ENCODE data around the gene FITM1. TPM values are rescaled to one million over a fixed set of nuclear protein-coding genes. Genes with fewer than 3 reads are reported as not detected.

FITM1 gene
- polyA plus RNA-seq, 1 donor (not counting 4 experiments of a cell fraction or from before 2014, with no cell fraction given) = not detected

DNA sequence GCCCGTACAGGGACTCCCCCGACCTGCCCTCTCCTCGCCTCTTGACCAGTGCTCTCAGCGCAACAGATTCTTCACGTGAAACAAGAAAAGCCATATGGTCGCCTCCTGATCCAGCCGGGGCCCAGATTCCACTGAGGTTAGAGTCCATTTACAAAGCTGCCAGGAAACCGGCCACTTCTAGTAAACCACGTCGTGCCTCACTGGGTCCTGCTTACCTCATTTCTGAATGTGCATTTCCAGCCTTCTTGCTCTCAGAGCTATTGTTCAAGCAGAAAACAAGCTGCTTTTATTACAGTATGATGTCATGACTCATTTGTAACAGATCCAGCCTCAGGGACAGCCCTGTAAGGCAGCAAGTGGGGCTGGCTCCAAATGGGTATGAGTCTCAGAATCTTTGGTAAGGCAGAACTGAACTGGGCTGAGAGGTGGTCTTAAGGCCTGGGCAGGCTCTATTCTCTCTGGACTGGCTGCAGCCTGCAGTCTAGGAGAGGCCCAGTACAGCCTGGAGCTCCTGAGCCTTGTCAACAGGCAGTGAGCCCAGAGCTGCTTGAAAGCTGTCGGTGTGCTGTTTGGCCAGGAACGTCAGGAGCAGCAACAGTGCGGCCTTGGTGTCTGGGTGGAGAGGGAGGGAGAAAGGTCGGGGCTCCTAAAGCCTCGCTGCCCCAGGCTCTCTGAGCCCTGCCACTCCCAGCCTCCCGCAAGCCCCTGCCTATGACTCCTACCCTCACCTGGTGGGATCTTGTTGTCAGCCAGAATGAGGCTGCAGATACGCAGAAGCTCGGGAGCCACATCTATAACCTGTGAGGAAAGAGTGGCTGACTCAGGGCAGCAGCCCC lies 49.7 kb downstream of the FITM1 start:
- no peak for TF ChIP-seq CTCF (optimal IDR thresholded peaks at IDR 0.05 in 1 of 3, IDR thresholded peaks at IDR 0.05 in 1 of 3, conservative IDR thresholded peaks at IDR 0.05 in 1 of 3; ENCODE audit: extremely low read depth in 1 of 3, insufficient read depth in 2 of 3, low read length in 3 of 3)
- FAIRE-seq (no peak), DNase-seq (ENCODE audit: low read depth, low spot score) (no peak)
- H3K9me3 ChIP-seq (ENCODE audit: control insufficient read depth, low read depth, low read length) = no peaks in the 10 kb centered on the region
- H4K20me1 ChIP-seq (ENCODE audit: control insufficient read depth, extremely low read depth, insufficient read depth, low read length) = peaks cover 8% of the 10 kb centered on the region
- H3K4me3 ChIP-seq (ENCODE audit: control insufficient read depth in 2 of 3, extremely low read depth in 1 of 3, insufficient read depth in 2 of 3, low read depth in 1 of 3, low read length in 3 of 3) = no peak overlapping the region
- no peaks in the 10 kb centered on the region for H3K9me1 ChIP-seq (ENCODE audit: control insufficient read depth, extremely low read depth, insufficient read depth, low read length)
- no peak overlapping the region for H3K27ac ChIP-seq (ENCODE audit: control insufficient read depth, insufficient read depth, low read length)
- dilution Hi-C loops (cut with MboI; ENCODE audit: extremely low pct_ligation_motif_present, low sequenced_read_pairs) = no loop called here
- no peaks in the 10 kb centered on the region for H3K79me2 ChIP-seq (ENCODE audit: control insufficient read depth, insufficient read depth, low read length)
- no peaks in the 10 kb centered on the region for H3K27me3 ChIP-seq (ENCODE audit: control insufficient read depth, extremely low read depth, insufficient read depth, low read length)
- no peak overlapping the region for H2AFZ ChIP-seq (ENCODE audit: control insufficient read depth, low read length)
- peaks cover 47 to 57% of the 10 kb centered on the region in 2 experiments for H3K36me3 ChIP-seq (ENCODE audit: control insufficient read depth in 2 of 2, extremely low read depth in 1 of 2, insufficient read depth in 2 of 2, low read length in 2 of 2)
- no peaks in the 10 kb centered on the region for H3K4me1 ChIP-seq (ENCODE audit: control insufficient read depth, extremely low read depth, insufficient read depth, low read length)
- H3K4me2 ChIP-seq (ENCODE audit: control insufficient read depth, extremely low read depth, insufficient read depth, low read depth, low read length) = no peak overlapping the region
- no peak overlapping the region for H3K9ac ChIP-seq (ENCODE audit: control insufficient read depth, extremely low read depth, insufficient read depth, low read length)

DNA sequence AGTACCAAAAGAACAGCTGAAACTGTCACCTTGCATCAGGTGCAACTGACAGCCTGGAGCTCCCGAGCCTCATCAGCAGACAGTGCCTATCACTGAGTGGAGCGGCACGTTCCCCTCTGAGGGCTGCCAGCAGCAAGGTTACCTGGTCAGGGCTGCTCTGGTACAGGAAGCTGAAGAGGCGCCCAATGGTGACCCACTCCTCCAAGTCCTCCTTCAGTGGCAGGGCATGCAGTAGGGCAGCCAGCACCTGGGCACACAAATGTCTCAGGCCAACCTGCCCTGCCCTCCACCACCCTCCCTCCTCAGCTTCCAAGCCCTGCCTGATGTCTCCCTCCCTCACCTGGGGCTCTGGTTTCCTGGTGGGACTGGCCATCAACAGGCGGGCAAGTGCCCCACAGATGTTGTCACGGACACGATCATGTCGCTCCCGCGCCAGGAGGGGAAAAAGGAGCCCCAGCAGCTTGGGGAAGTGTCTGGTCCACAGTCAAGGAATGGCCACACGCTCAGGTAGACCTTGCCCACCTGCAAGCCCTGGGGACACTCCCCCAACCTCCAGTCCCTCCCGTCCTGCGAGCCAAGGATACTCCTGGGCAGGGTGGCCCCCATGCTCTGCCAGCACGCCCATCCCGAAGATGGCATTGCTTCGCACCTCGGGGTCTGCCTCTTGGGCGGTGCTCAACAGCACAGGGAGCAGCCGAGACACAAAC lies 51.1 kb downstream of the FITM1 start:
- DNase-seq (ENCODE audit: low read depth, low spot score) (no peak), FAIRE-seq (no peak)
- dilution Hi-C loops (cut with MboI; ENCODE audit: extremely low pct_ligation_motif_present, low sequenced_read_pairs) = no loop called here
- Histone ChIP-seq H3K36me3 (ENCODE audit: control insufficient read depth in 2 of 2, extremely low read depth in 1 of 2, insufficient read depth in 2 of 2, low read length in 2 of 2) (peaks cover 58 to 60% of the 10 kb centered on the region in 2 experiments), H4K20me1 (ENCODE audit: control insufficient read depth, extremely low read depth, insufficient read depth, low read length) (peaks cover 8% of the 10 kb centered on the region), H3K9me1 (ENCODE audit: control insufficient read depth, extremely low read depth, insufficient read depth, low read length) (no peaks in the 10 kb centered on the region), H3K27me3 (ENCODE audit: control insufficient read depth, extremely low read depth, insufficient read depth, low read length) (no peaks in the 10 kb centered on the region), H2AFZ (ENCODE audit: control insufficient read depth, low read length) (no peak overlapping the region), H3K4me1 (ENCODE audit: control insufficient read depth, extremely low read depth, insufficient read depth, low read length) (no peaks in the 10 kb centered on the region), H3K4me3 (ENCODE audit: control insufficient read depth in 2 of 3, extremely low read depth in 1 of 3, insufficient read depth in 2 of 3, low read depth in 1 of 3, low read length in 3 of 3) (no peak overlapping the region), H3K4me2 (ENCODE audit: control insufficient read depth, extremely low read depth, insufficient read depth, low read depth, low read length) (no peak overlapping the region), H3K79me2 (ENCODE audit: control insufficient read depth, insufficient read depth, low read length) (no peaks in the 10 kb centered on the region), H3K27ac (ENCODE audit: control insufficient read depth, insufficient read depth, low read length) (no peak overlapping the region), H3K9ac (ENCODE audit: control insufficient read depth, extremely low read depth, insufficient read depth, low read length) (no peak overlapping the region), H3K9me3 (ENCODE audit: control insufficient read depth, low read depth, low read length) (no peaks in the 10 kb centered on the region)
- TF ChIP-seq EZH2 (IDR thresholded peaks at IDR 0.05; ENCODE audit: low read length) (no peak), CTCF (optimal IDR thresholded peaks at IDR 0.05 in 1 of 3, IDR thresholded peaks at IDR 0.05 in 1 of 3, conservative IDR thresholded peaks at IDR 0.05 in 1 of 3; ENCODE audit: extremely low read depth in 1 of 3, insufficient read depth in 2 of 3, low read length in 3 of 3) (no peak)

Small RNAs within 50 kb of the gene (small RNA-seq; reads per million reads assigned to genes)
- gene IPO4 (ENCODE audit: insufficient read length in 3 of 3, low read depth in 3 of 3, low replicate concordance in 1 of 3) (0 to 0.25 (median 0) reads per million in 3 experiments), gene IRF9 (ENCODE audit: insufficient read length in 3 of 3, low read depth in 3 of 3, low replicate concordance in 1 of 3) (0 reads per million in 3 experiments), gene RNA5SP383 (ENCODE audit: insufficient read length in 3 of 3, low read depth in 3 of 3, low replicate concordance in 1 of 3) (0 to 0.25 (median 0.07) reads per million in 3 experiments)

Other genes starting within 250 kb of the FITM1 start
- 21.2 to 28.3 TPM (median 22.8 TPM) in 3 replicates for gene DHRS4, start 176.9 kb upstream of the FITM1 start, polyA plus RNA-seq
- gene DHRS4L2, start 141.7 kb upstream of the FITM1 start, polyA plus RNA-seq = 16.3 to 22.8 TPM (median 18.1 TPM) in 3 replicates
- gene CARMIL3, start 78.7 kb upstream of the FITM1 start, polyA plus RNA-seq = 0.02 to 0.76 TPM (median 0.12 TPM) in 3 replicates
- gene CPNE6, start 59.1 kb upstream of the FITM1 start, polyA plus RNA-seq = not detected in 3 replicates
- gene PCK2, start 36.3 kb upstream of the FITM1 start, polyA plus RNA-seq = 16.6 to 22.9 TPM (median 19.1 TPM) in 3 replicates
- gene DCAF11, start 15.9 kb upstream of the FITM1 start, polyA plus RNA-seq = 23.5 to 34.4 TPM (median 25.9 TPM) in 3 replicates
- 0.29 to 0.72 TPM (median 0.39 TPM) in 3 replicates for gene NRL, start 15.7 kb upstream of the FITM1 start, polyA plus RNA-seq
- gene PSME1, start 5.5 kb downstream of the FITM1 start, polyA plus RNA-seq = 46.7 to 176 TPM (median 75.1 TPM) in 3 replicates
- 9.5 to 14.2 TPM (median 11.0 TPM) in 3 replicates for gene EMC9, start 10.9 kb downstream of the FITM1 start, polyA plus RNA-seq
- 156 to 161 TPM (median 158 TPM) in 3 replicates for gene PSME2, start 16.0 kb downstream of the FITM1 start, polyA plus RNA-seq
- gene RNF31, start 16.8 kb downstream of the FITM1 start, polyA plus RNA-seq = 17.4 to 23.0 TPM (median 19.8 TPM) in 3 replicates
- 117 to 126 TPM (median 117 TPM) in 3 replicates for gene IRF9, start 30.6 kb downstream of the FITM1 start, polyA plus RNA-seq
- 6.0 to 9.2 TPM (median 6.3 TPM) in 3 replicates for gene REC8, start 41.4 kb downstream of the FITM1 start, polyA plus RNA-seq
- 10.0 to 32.3 TPM (median 18.6 TPM) in 3 replicates for gene IPO4, start 58.2 kb downstream of the FITM1 start, polyA plus RNA-seq
- 19.2 to 56.6 TPM (median 38.2 TPM) in 3 replicates for gene TM9SF1, start 64.8 kb downstream of the FITM1 start, polyA plus RNA-seq
- gene TSSK4, start 75.0 kb downstream of the FITM1 start, polyA plus RNA-seq = 0.09 TPM in 1 of 3 replicates, not detected in the others
- 48.0 to 86.6 TPM (median 54.5 TPM) in 3 replicates for gene CHMP4A, start 82.8 kb downstream of the FITM1 start, polyA plus RNA-seq
- 7.0 to 7.5 TPM (median 7.3 TPM) in 3 replicates for gene MDP1, start 85.4 kb downstream of the FITM1 start, polyA plus RNA-seq
- gene NEDD8, start 101.7 kb downstream of the FITM1 start, polyA plus RNA-seq = 458 to 509 TPM (median 499 TPM) in 3 replicates
- 84.1 to 90.0 TPM (median 84.6 TPM) in 3 replicates for gene GMPR2, start 102.3 kb downstream of the FITM1 start, polyA plus RNA-seq
- gene TINF2, start 112.0 kb downstream of the FITM1 start, polyA plus RNA-seq = 43.5 to 107 TPM (median 54.3 TPM) in 3 replicates
- 13.5 to 77.5 TPM (median 16.1 TPM) in 3 replicates for gene TGM1, start 132.5 kb downstream of the FITM1 start, polyA plus RNA-seq
- 29.0 to 47.2 TPM (median 40.9 TPM) in 3 replicates for gene RABGGTA, start 140.9 kb downstream of the FITM1 start, polyA plus RNA-seq
- gene DHRS1, start 169.1 kb downstream of the FITM1 start, polyA plus RNA-seq = 65.1 to 130 TPM (median 75.0 TPM) in 3 replicates
- 16.5 to 25.3 TPM (median 19.9 TPM) in 3 replicates for gene NOP9, start 169.2 kb downstream of the FITM1 start, polyA plus RNA-seq
- gene CIDEB, start 177.3 kb downstream of the FITM1 start, polyA plus RNA-seq = 2.4 to 3.7 TPM (median 2.6 TPM) in 3 replicates
- 5.4 to 13.4 TPM (median 7.9 TPM) in 3 replicates for gene LTB4R2, start 179.5 kb downstream of the FITM1 start, polyA plus RNA-seq
- 8.6 to 20.4 TPM (median 14.6 TPM) in 3 replicates for gene LTB4R, start 180.8 kb downstream of the FITM1 start, polyA plus RNA-seq
- gene ADCY4, start 204.4 kb downstream of the FITM1 start, polyA plus RNA-seq = 0.21 to 0.44 TPM (median 0.23 TPM) in 3 replicates
- 7.3 to 10.7 TPM (median 8.0 TPM) in 3 replicates for gene RIPK3, start 209.3 kb downstream of the FITM1 start, polyA plus RNA-seq
- gene NFATC4, start 237.5 kb downstream of the FITM1 start, polyA plus RNA-seq = 0.69 to 2.2 TPM (median 0.92 TPM) in 3 replicates